NCI-H187 treated with DMSO at 0.1 percent for 48 hours (cell line): ENCODE data around the gene SETDB1.

Source experiments
- DNase-seq: peaks from one replicate; lab custom pipeline; 2025; lab: John Stamatoyannopoulos, UW

Gene SETDB1

DNA sequence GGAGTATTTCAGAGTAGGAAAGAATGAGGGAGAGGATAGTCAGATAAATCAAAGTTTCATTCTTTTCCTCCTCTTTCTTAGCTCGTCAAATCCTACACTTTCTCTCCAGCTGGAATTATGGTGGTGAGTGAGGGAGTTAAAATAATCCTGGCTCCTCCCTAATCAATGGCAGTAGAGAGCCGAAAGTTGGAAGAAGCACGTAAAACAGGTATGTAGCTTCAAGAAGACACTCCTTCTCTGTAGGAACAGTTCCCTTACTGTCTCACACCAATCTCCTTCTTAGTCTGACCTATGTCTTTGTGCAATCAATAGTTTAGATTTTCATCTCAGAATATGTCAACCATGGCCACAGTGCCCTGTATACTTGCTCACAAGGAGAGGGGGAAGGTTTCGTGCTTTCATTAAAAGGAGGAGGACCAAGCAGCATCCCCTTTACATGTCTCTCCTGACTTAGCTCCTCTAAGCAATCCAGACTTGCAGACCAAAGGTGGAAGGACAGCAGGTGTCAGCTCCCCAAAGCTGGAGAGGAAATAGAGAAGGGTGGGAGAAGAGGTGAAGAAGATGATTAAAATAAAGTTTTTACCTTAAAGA is 79.7 kb downstream of the SETDB1 start:
- DNase-seq, result no peak

DNA sequence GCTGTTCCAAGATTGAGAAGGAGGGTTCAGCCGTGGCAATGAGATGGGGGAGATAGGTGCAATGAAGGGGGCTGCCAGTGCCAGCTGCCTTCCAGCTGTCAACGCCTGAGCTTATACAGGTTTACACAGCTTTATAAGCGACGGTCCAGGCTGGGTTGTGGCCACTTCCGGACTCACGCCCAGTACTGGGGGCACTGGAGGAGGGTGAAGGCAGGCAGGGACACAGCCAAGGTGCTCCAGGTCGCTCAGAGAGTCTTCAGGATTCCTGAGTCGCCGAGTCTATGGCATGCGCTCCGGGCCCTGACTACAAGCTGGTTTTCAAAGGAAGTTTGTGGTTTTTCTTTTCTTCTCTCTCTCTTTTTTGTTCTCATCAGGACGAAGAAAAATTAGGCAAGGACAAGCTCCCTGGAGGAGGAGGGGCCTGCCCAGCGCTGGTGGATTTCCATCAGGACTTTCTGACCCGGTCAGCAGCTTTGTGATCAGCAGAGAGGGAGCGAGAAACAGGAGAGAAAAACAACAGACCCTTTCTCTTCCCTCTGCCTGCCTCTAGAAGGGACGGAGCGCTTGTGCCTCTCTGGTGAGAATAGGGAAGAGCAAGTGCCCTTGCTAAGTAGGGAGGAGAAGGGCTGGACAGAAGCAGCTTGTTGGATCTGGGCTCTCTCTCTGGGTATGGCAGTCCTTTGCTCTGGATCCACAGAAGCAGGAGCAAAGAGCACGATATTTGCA is 80.3 kb downstream of the SETDB1 start, which contains the start of gene MINDY1:
MINDY1 (minus strand) TSS at position 576 of the 726 bp plus-strand sequence. CDS start 4,285 bp downstream, outside the sequence.
- DNase-seq, result peak; percentile 89

DNA sequence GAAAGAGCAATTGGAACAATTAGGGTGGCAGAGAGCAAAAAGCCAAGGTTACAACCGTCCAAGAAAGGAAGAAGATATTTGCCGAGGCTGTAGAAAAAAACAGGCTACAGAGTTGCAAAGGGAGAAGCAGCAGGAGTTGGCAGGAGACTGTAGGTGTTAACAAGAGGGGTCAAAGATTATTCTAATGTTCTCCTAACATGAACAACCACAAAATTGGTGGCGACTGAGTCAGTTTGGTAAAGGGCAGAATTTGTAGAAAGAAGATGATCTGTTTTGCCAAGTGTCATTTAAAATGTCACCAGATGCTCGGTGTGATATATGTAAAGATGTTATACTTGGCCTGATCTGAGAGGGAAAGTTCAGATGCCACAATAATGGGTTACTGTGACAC is 81.7 kb downstream of the SETDB1 start:
- DNase-seq, result no peak

DNA sequence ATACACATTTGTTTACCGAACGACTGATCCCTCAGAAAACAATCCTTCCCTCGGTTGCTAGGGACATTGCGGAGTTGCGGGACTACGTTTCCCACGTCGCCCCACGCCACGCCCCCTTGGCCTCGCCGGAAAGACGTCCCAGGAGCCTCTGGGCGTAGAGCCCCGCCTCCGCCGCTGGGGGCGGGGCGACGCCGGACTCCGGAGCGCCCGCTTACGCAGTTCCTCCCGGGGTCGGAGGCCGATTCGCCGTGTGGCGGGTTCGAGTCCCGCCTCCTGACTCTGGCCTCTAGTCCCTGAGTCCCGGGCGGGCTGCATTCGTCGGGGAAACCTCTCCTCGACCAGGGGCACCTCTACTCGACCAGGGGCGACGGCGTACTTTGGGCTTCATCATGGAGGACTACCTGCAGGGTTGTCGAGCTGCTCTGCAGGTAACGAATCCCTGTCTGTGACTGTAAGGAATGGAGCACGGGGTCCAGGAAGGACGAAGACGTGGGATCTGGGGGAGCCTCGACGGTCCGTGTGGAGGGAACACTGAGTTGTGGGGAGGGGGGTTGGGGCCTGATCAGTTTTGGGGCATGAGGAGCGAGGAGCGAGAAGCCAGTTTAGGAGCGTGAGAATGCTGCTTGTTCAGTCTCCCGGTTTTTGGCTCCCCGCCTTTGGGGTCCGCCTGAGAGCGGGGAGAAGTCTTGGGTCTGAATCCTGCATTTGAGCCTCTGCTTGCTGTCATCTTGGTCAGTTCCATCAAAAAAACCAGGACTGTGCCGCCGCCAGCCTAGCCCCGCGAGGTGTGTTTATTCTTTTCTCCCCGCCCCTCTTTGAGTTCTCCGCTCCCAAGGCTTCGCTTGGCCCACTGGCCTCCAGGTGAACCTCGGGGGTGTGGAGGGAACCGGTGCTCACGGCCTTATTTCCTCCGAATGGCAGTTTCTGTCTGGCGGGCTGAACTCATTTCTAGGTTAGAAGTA is 82.4 kb downstream of the SETDB1 start, which contains the start of gene PRUNE1:
PRUNE1 (plus strand) TSS at position 206 of the 962 bp plus-strand sequence; CDS start at position 390, 184 bp downstream.
- peak; percentile 83 for DNase-seq

DNA sequence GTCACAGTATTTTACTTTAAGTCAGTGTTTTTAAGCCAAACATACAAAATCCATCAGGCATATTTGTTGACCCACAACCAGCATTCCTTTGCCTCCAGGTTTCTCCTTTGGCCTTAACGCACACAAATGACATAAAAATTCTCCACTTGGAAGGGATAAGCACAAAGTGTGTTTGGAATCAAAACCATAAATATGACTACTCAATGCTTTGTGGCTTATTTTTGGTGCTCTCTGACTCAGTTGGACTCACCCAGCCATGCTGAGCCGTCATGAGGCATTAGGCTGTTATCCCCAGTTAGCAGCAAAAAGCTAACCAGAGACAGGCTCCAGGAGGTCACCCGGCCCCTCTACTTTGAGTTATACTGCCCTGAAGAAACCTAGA is 83.0 kb downstream of the SETDB1 start:
- no peak for DNase-seq

DNA sequence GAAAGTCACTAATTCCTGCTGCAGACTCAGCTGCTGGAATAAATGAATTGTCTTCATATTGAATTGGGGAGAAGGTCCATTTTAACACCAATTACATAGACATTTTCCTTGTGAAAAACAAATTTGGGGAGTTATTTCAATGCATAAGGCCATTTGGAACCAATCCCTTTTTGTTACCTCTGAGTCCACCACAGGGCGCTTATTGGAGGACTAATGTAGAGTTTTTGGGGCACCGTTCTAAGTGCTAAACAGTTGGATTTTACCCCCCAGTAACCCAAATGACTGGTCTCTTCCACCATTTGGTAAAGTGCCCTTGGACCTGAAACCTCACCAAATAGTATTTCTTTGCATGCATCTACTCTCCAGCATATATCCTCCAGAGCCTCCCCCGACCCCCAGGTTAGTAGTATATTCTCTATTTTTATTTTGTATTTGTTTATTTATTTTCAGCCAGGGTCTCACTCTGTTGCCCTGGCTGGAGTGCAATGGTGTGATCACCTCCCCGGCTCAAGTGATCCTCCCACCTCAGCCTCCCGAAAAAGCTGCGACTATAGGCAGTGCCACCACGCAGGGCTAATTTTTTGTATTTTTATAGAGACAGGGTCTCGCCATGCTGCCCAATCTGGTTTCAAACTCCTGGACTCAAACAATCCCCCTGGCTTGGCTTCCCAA is 83.6 kb downstream of the SETDB1 start:
- no peak for DNase-seq

DNA sequence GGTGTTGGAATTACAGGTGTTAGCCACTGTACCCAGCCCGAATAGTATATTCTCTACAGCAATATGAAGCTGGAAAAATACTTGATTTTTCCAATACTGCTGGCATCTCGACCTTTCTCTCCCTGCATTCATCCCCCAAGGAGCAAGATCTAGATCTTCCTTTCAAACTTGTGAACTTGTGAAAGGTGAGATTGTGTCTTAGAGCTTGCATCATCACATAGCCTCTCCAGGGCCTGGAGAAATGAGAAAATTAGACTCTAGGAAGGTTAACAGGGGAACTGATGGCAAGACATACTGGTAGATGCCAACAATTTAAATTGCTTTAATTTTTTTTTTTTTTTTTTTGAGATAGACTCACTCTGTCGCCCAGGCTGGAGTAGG is 84.2 kb downstream of the SETDB1 start:
- no peak for DNase-seq

DNA sequence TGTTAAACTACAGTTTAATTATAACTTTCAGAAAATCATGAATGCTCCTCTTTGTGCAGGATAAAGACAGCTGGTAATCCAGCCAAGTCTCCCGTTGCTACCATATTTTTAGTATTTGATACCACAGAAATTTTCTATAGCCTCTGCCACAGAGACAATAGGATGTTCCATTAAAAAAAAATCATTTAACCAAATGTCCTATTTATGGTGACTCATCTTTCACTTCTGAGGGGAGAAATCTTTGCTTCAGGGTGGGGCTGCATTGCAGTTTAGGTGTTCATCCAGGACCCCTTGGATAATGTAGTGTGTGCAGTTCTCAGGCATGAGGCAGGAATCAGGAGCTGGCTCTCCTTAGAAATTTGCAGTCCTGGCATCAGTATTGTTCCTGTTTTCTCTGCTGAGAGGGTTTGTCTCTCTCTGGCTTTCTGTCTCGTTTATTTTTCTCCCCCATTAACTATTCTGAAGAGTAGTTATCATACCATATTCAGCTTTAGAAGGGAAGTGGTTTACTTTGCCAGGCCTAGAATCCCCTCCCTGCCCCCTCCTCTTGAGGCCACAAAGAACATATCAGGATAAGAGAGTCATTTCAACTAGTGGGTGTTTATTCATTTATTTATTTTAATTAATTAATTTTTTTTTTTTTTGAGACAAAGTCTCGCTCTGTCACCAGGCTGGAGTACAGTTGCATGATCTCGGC is 85.1 kb downstream of the SETDB1 start:
- no peak for DNase-seq

DNA sequence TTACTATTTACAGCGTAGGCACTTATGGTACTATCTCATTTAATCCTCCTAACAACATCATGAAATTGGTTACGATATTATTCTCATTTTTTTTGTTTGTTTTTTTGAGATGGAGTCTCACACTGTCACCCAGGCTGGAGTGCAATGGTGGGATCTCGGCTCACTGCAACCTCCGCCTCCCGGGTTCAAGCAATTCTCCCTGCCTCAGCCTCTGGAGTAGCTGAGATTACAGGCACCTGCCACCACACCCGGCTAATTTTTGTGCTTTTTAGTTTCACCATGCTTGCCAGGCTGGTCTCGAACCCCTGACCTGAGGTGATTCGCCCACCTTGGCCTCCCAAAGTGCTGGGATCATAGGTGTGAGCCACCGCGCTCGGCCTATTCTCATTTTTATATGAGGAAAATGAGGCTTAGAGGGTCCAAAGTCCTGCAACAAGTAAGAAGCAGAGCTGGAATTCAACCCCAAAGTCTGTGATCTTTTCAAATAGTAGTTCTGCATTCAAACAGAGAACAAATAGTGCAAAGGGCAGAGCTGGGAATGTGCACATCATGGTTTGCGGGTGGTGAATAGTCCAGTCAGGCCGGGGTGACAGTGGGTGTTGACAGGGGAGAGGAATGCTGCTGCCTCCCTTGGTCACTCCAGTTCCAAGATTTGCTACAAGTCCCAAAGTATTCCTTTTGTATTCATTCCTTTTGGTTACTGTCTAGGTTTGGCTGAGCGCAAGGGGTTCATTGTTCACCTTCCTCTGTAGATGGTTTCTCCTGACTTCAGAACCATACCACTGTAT is 86.7 kb downstream of the SETDB1 start:
- no peak for DNase-seq

DNA sequence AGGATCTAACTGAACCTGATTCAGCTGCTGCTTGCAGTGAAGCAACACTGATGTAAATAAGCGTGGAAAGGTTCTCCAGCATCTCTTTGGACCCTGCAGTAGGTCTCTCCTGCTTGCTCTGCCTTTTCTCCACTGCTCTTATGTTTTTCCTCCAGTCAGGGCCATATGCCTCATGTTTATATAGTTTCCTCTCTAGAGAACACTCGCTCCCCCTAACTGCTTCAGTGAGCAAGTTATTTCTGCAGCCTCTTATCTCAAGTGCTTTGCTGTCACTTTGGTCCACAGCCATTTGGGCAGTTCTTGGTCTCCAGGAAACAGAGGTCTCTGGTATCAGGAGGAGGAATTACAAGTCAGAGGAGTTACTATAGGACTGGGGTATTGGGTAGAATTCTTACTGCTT is 87.4 kb downstream of the SETDB1 start:
- DNase-seq, result peak; percentile 84
